HCT116 (cell line): ENCODE results near the gene MALT1. TPM values are rescaled to one million over a fixed set of nuclear protein-coding genes. Genes with fewer than 3 reads are reported as not detected.

Experiments
- ATAC-seq: fragments of 200-7000 bp; cut with Tn5 transposase; 2 replicates; pipeline ENCODE4 v1.9.1; 2020; ENCODE audit warnings: mild to moderate bottlenecking, moderate library complexity
- BruUV-seq: library from RNA; stranded (reverse); fragments of 400-500 nt; replicated peaks from 2 replicates; lab custom pipeline; 2021; lab: Mats Ljungman, UMichigan
- CTCF ChIA-PET: fragments of 300-600 bp; sonication (Branson Sonifier 250); formaldehyde crosslinking; loops from one replicate; lab custom pipeline; 2021; ENCODE audit warnings: antibody characterized with exemption; lab: Charles Lee
- POLR2A ChIA-PET: fragments of 300-600, 350-600 bp; sonication (Branson Sonifier 250); formaldehyde crosslinking; loops from one replicate; lab custom pipeline; 2021; ENCODE audit warnings: antibody characterized with exemption; lab: Charles Lee
- RAD21 ChIA-PET, 2 experiments: fragments of 300-600 bp; sonication (Branson Sonifier 250); formaldehyde crosslinking; loops; one replicate each; lab custom pipeline; 2023; ENCODE audit warnings: low total read pairs in 2 of 2; ENCODE audit not compliant: uncharacterized antibody in 2 of 2, unreplicated experiment in 2 of 2, low non-redundant PET in 1 of 2; lab: Charles Lee
- DNase-seq: peaks from one replicate; pipeline ENCODE4 v3.0.0-alpha.2; 2010; ENCODE audit warnings: low read depth, low spot score
- H2AFZ ChIP-seq: fragments of 200-600 bp; shearing (Covaris generic), sonication (generic); 2 replicates; pipeline ENCODE4 v1.6.1; 2017; ENCODE audit warnings: low read depth, mixed run types, mixed read lengths, antibody characterized with exemption, low read length; ENCODE audit not compliant: poor library complexity, severe bottlenecking
- H3K27ac ChIP-seq: 2 replicates; pipeline ENCODE4 v1.5.1; 2012; ENCODE audit warnings: low read depth, low read length
- H3K27me3 ChIP-seq: fragments of 200-600 bp; sonication (generic); 2 replicates; pipeline ENCODE4 v1.6.1; 2016; ENCODE audit warnings: mixed run types, low read length, mixed read lengths; ENCODE audit not compliant: insufficient read depth
- H3K36me3 ChIP-seq, 2 experiments: fragments of 200-500 bp in 1 of 2; fragments of 200-600 bp in 1 of 2; sonication (Bioruptor generic) in 1 of 2; sonication (generic) in 1 of 2; 2 replicates each; pipeline versions ENCODE4 v1.5.1 to v1.6.1; 2014 to 2016; ENCODE audit warnings: low read length in 2 of 2, inconsistent platforms in 1 of 2, mixed read lengths in 1 of 2, mixed run types in 1 of 2; ENCODE audit not compliant: insufficient read depth in 2 of 2, control insufficient read depth in 1 of 2
- H3K4me1 ChIP-seq, 2 experiments: fragments of 200-600 bp in 1 of 2; sonication (generic) in 1 of 2; 2 replicates each; pipeline versions ENCODE4 v1.5.1 to v1.6.1; 2012 to 2017; ENCODE audit warnings: low read length in 2 of 2, inconsistent platforms in 1 of 2, mild to moderate bottlenecking in 1 of 2, mixed read lengths in 1 of 2, mixed run types in 1 of 2, moderate library complexity in 1 of 2; ENCODE audit not compliant: insufficient read depth in 2 of 2, control insufficient read depth in 1 of 2
- H3K4me2 ChIP-seq: fragments of 200-600 bp; sonication (generic); 2 replicates; pipeline ENCODE4 v1.6.1; 2017; ENCODE audit warnings: mixed run types, low read length, mixed read lengths
- H3K4me3 ChIP-seq, 2 experiments: fragments of 200-600 bp in 1 of 2; sonication (generic) in 1 of 2; replicated peaks in 1 of 2; 2 replicates each; pipeline ENCODE4 v1.5.1; 2011 to 2016; ENCODE audit warnings: low read length in 2 of 2, control low read depth in 1 of 2, low read depth in 1 of 2, mild to moderate bottlenecking in 1 of 2, mixed read lengths in 1 of 2, mixed run types in 1 of 2
- H3K79me2 ChIP-seq: fragments of 200-600 bp; sonication (generic); 2 replicates; pipeline ENCODE4 v1.6.1; 2017; ENCODE audit warnings: mild to moderate bottlenecking, mixed run types, low read length, moderate library complexity, mixed read lengths; ENCODE audit not compliant: insufficient read depth
- H3K9ac ChIP-seq: fragments of 200-600 bp; sonication (generic); 2 replicates; pipeline ENCODE4 v1.6.1; 2016; ENCODE audit warnings: low read length, mixed read lengths
- H3K9me2 ChIP-seq: fragments of 200-600 bp; sonication (generic), shearing (Covaris generic); 2 replicates; pipeline ENCODE4 v1.6.1; 2017; ENCODE audit warnings: mixed run types, mild to moderate bottlenecking, moderate library complexity; ENCODE audit not compliant: insufficient read depth
- H3K9me3 ChIP-seq, 2 experiments: fragments of 200-500 bp in 1 of 2; fragments of 200-600 bp in 1 of 2; sonication (Bioruptor generic) in 1 of 2; sonication (generic) in 1 of 2; 2 replicates each; pipeline ENCODE4 v1.6.1; 2014 to 2017; ENCODE audit warnings: low read length in 2 of 2, mixed read lengths in 2 of 2, inconsistent platforms in 1 of 2, low read depth in 1 of 2, mild to moderate bottlenecking in 1 of 2, mixed run types in 1 of 2, moderate library complexity in 1 of 2; ENCODE audit not compliant: control insufficient read depth in 1 of 2, insufficient read depth in 1 of 2
- H4K20me1 ChIP-seq: fragments of 200-600 bp; sonication (generic), shearing (Covaris generic); 2 replicates; pipeline ENCODE4 v1.6.1; 2017; ENCODE audit warnings: mixed run types, mild to moderate bottlenecking, moderate library complexity; ENCODE audit not compliant: insufficient read depth
- CBX3 ChIP-seq: IDR thresholded peaks from 2 replicates; pipeline ENCODE4 v1.6.1; 2012; ENCODE audit warnings: low read depth
- CTCF ChIP-seq, 3 experiments: fragments of 200-600 bp in 1 of 3; sonication (generic) in 1 of 3; IDR thresholded peaks in 2 of 3; conservative IDR thresholded peaks in 1 of 3; 2 replicates each; pipeline ENCODE4 v1.5.1; 2012 to 2017; ENCODE audit warnings: low read depth in 2 of 3, low read length in 2 of 3, antibody characterized with exemption in 1 of 3, borderline replicate concordance in 1 of 3, control low read depth in 1 of 3, mild to moderate bottlenecking in 1 of 3, mixed read lengths in 1 of 3, mixed run types in 1 of 3, moderate library complexity in 1 of 3; ENCODE audit not compliant: insufficient read depth in 1 of 3
- EGR1 ChIP-seq: IDR thresholded peaks from 2 replicates; pipeline ENCODE4 v1.6.1; 2012; ENCODE audit warnings: low read depth
- ELF1 ChIP-seq: IDR thresholded peaks from 2 replicates; pipeline ENCODE4 v1.6.1; 2012; ENCODE audit warnings: low read depth, borderline replicate concordance
- EZH2 ChIP-seq: fragments of 200-600 bp; sonication (generic); IDR thresholded peaks from 2 replicates; pipeline ENCODE4 v1.6.1; 2017; ENCODE audit warnings: antibody characterized with exemption, mixed run types
- JUND ChIP-seq: IDR thresholded peaks from 2 replicates; pipeline ENCODE4 v1.6.1; 2012
- POLR2AphosphoS5 ChIP-seq: IDR thresholded peaks from 2 replicates; pipeline ENCODE4 v1.6.1; 2011; ENCODE audit warnings: mild to moderate bottlenecking, low read depth, low read length, moderate library complexity
- RAD21 ChIP-seq: IDR thresholded peaks from 2 replicates; pipeline ENCODE4 v1.6.1; 2012; ENCODE audit warnings: low read depth, mild to moderate bottlenecking
- SP1 ChIP-seq: IDR thresholded peaks from 2 replicates; pipeline ENCODE4 v1.6.1; 2012; ENCODE audit warnings: low read depth
- TCF7L2 ChIP-seq: IDR thresholded peaks from 2 replicates; pipeline ENCODE4 v1.7.0; 2011; ENCODE audit warnings: borderline replicate concordance, inconsistent platforms; ENCODE audit not compliant: insufficient read depth, insufficient read length; ENCODE audit errors: extremely low read depth
- intact Hi-C: fragments of 100-400 bp; cut with micrococcal nuclease; formaldehyde crosslinking; loops from 2 replicates; pipeline ENCODE4 v1.10.0; 2022
- total RNA-seq: library from RNA; stranded (reverse); gene quantifications from one replicate; pipeline ENCODE4 v1.2.1, GENCODE V29; 2021; ENCODE audit not compliant: unreplicated experiment
- TF ChIP-seq, protein P1 (sequence below): IDR thresholded peaks from 2 replicates; pipeline ENCODE4 v1.6.1; 2012
- TF ChIP-seq, protein P2 (sequence below): IDR thresholded peaks from 2 replicates; pipeline ENCODE4 v1.6.1; 2011; ENCODE audit warnings: mild to moderate bottlenecking, low read length, moderate library complexity; ENCODE audit not compliant: insufficient replicate concordance; ENCODE audit errors: extremely low read depth

Gene MALT1
- total RNA-seq, 1 experiment from 2014 or later, result 41.1 TPM

DNA sequence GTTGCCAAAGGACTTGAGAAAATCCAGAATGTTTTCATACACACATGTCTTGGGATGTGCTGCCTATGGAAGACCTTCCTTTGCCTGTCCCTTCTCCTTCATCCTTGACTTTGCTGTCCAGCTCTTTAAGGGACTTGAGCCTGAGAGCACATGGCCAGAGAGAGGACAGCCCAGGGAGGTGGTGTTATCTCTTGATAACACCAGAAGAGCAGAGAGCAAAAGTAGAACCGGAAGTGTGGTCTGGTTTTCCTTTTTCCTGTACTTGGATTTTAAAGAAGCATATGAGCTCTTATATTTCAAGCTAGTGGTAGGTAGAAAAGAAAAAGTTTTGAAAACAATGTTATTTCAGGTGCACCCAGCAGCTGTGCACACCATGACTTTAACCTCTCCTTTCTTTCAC is 99.3 kb downstream of the MALT1 start:
- ChIA-PET POLR2A (no interaction called here), RAD21 (interaction anchor here in 1 of 2 experiments (0.6 kb wide), 1 partner anchor 188 kb away, joined by 3 read pairs; no protein-coding TSS in a partner anchor), CTCF (interaction anchor here (1.1 to 4.7 kb wide), 6 partner anchors 8 to 314 kb away, joined by 3 to 75 read pairs (median 5); no protein-coding TSS in a partner anchor)

More for the DNA sequence above, 99.3 kb downstream of the MALT1 start:
- H3K9me3 ChIP-seq, result no peaks in the 10 kb centered on the region
- no peaks in the 10 kb centered on the region for H4K20me1 ChIP-seq
- no peaks in the 10 kb centered on the region; the same call in 1 of the 2 replicates for H3K79me2 ChIP-seq
- no TSS peak for BruUV-seq
- TF ChIP-seq POLR2AphosphoS5 (no peak), CTCF (IDR thresholded peaks at IDR 0.05 in 2 of 3, conservative IDR thresholded peaks at IDR 0.05 in 1 of 3; ENCODE audit: borderline replicate concordance in 1 of 3, insufficient read depth in 1 of 3, low read depth in 2 of 3, low read length in 2 of 3) (no peak), CBX3 (no peak), SP1 (no peak), EGR1 (no peak), RAD21 (no peak), TCF7L2 (no peak), EZH2 (no peak), ELF1 (no peak), JUND (no peak)
- TF ChIP-seq, protein P1, sequence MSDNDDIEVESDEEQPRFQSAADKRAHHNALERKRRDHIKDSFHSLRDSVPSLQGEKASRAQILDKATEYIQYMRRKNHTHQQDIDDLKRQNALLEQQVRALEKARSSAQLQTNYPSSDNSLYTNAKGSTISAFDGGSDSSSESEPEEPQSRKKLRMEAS, result no peak
- TF ChIP-seq, protein P2, sequence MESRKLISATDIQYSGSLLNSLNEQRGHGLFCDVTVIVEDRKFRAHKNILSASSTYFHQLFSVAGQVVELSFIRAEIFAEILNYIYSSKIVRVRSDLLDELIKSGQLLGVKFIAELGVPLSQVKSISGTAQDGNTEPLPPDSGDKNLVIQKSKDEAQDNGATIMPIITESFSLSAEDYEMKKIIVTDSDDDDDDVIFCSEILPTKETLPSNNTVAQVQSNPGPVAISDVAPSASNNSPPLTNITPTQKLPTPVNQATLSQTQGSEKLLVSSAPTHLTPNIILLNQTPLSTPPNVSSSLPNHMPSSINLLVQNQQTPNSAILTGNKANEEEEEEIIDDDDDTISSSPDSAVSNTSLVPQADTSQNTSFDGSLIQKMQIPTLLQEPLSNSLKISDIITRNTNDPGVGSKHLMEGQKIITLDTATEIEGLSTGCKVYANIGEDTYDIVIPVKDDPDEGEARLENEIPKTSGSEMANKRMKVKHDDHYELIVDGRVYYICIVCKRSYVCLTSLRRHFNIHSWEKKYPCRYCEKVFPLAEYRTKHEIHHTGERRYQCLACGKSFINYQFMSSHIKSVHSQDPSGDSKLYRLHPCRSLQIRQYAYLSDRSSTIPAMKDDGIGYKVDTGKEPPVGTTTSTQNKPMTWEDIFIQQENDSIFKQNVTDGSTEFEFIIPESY, result no peak
- TF ChIP-seq, all 23 proteins: peak for 0
- Histone ChIP-seq H3K4me2 (no peak overlapping the region), H3K9ac (no peak overlapping the region), H3K4me1 (peaks cover 2 to 3% of the 10 kb centered on the region in 2 experiments; a peak in 1 of 4 replicates), H3K27ac (no peak overlapping the region), H3K4me3 (no peak overlapping the region), H3K36me3 (no peaks in the 10 kb centered on the region), H3K27me3 (no peaks in the 10 kb centered on the region), H3K9me2 (no peaks in the 10 kb centered on the region), H2AFZ (no peak overlapping the region)
- intact Hi-C loops, result no loop called here
- DNase-seq (no peak), ATAC-seq (no peak)
